IPS-18a (cell line): Measurements from ENCODE around the gene EVA1C.
"Not testable (repeated sequence)": the region's sequence is repeated elsewhere in the genome, so short reads cannot be mapped to it uniquely, and the experiment has no call there.

Experiments used
- H3K27ac ChIP-seq: one replicate; pipeline ENCODE4 v1.5.1; 2013; ENCODE audit warnings: low read length
- H3K27me3 ChIP-seq: one replicate; pipeline ENCODE4 v1.6.1; 2013; ENCODE audit warnings: mild to moderate bottlenecking, low read length; ENCODE audit not compliant: control insufficient read depth, insufficient read depth
- H3K36me3 ChIP-seq: one replicate; pipeline ENCODE4 v1.6.1; 2013; ENCODE audit warnings: low read depth, low read length; ENCODE audit not compliant: control insufficient read depth
- H3K4me1 ChIP-seq: one replicate; pipeline ENCODE4 v1.6.1; 2013; ENCODE audit warnings: low read depth, low read length; ENCODE audit not compliant: control insufficient read depth
- H3K4me3 ChIP-seq: one replicate; pipeline ENCODE4 v1.5.1; 2013; ENCODE audit warnings: low read length
- H3K9ac ChIP-seq: one replicate; pipeline ENCODE4 v1.6.1; 2013; ENCODE audit warnings: mild to moderate bottlenecking, low read length, moderate library complexity
- H3K9me3 ChIP-seq: one replicate; pipeline ENCODE4 v1.6.1; 2013; ENCODE audit warnings: low read depth, low read length; ENCODE audit not compliant: control insufficient read depth

EVA1C gene

GRCh38 chr21:32377991-32378390, 34.5 kb upstream of the EVA1C start:
- Histone ChIP-seq H3K27ac (no peak overlapping the region), H3K4me1 (no peaks in the 10 kb centered on the region), H3K4me3 (no peak overlapping the region), H3K9me3 (no peaks in the 10 kb centered on the region), H3K36me3 (peaks cover 77% of the 10 kb centered on the region), H3K9ac (no peak overlapping the region), H3K27me3 (no peaks in the 10 kb centered on the region)

- Histone ChIP-seq H3K4me1 (no peaks in the 10 kb centered on the region), H3K4me3 (no peak overlapping the region), H3K9me3 (no peaks in the 10 kb centered on the region), H3K27me3 (no peaks in the 10 kb centered on the region), H3K9ac (no peak overlapping the region), H3K36me3 (peaks cover 80% of the 10 kb centered on the region), H3K27ac (no peak overlapping the region)
Measured at GRCh38 chr21:32378956-32379355, 33.5 kb upstream of the EVA1C start.

- Histone ChIP-seq H3K4me1 (no peaks in the 10 kb centered on the region), H3K36me3 (peaks cover 80% of the 10 kb centered on the region), H3K4me3 (no peak overlapping the region), H3K27me3 (no peaks in the 10 kb centered on the region), H3K27ac (no peak overlapping the region), H3K9ac (no peak overlapping the region), H3K9me3 (no peaks in the 10 kb centered on the region)
Measured at GRCh38 chr21:32380940-32381339, 31.6 kb upstream of the EVA1C start.

- no peak overlapping the region for H3K9ac ChIP-seq
- H3K27me3 ChIP-seq: no peaks in the 10 kb centered on the region
- H3K4me1 ChIP-seq: no peaks in the 10 kb centered on the region
- H3K4me3 ChIP-seq: no peak overlapping the region
- H3K27ac ChIP-seq: no peak overlapping the region
- peaks cover 75% of the 10 kb centered on the region for H3K36me3 ChIP-seq
- no peaks in the 10 kb centered on the region for H3K9me3 ChIP-seq
Measured at GRCh38 chr21:32381571-32381970, 30.9 kb upstream of the EVA1C start.

DNA sequence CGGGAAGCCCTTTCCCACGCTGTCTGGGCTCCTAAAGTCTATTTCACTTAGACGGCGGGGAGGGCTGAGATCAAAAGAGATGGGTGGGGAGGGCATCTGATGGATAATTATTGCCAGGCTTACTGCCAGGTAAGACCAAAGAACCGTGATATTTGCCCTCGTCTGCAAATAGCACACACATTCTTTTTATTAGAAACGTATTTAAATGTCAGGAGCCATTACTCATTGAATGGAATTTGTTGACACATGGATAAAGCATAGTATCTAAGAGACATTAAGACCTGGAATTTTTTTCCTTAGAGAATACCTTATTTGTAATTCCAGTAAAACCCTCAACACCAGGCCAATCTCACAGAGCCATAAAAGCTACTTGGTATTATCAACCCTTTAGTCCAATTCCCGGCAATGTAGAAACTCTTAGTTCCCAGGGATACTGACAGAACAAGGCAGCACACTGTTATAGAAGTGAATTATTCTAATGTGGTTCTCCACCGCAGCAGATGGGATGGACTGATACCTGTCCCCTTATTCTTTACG, 30.3 kb upstream of the EVA1C start:
- Histone ChIP-seq H3K27ac (no peak overlapping the region), H3K9ac (no peak overlapping the region), H3K9me3 (no peaks in the 10 kb centered on the region), H3K27me3 (no peaks in the 10 kb centered on the region), H3K36me3 (peaks cover 70% of the 10 kb centered on the region), H3K4me1 (no peaks in the 10 kb centered on the region), H3K4me3 (no peak overlapping the region)

- Histone ChIP-seq H3K4me3 (no peak overlapping the region), H3K27ac (no peak overlapping the region), H3K9me3 (no peaks in the 10 kb centered on the region), H3K36me3 (peaks cover 57% of the 10 kb centered on the region), H3K4me1 (no peaks in the 10 kb centered on the region), H3K27me3 (no peaks in the 10 kb centered on the region), H3K9ac (no peak overlapping the region)
Measured at GRCh38 chr21:32383812-32384211, 28.7 kb upstream of the EVA1C start.

DNA sequence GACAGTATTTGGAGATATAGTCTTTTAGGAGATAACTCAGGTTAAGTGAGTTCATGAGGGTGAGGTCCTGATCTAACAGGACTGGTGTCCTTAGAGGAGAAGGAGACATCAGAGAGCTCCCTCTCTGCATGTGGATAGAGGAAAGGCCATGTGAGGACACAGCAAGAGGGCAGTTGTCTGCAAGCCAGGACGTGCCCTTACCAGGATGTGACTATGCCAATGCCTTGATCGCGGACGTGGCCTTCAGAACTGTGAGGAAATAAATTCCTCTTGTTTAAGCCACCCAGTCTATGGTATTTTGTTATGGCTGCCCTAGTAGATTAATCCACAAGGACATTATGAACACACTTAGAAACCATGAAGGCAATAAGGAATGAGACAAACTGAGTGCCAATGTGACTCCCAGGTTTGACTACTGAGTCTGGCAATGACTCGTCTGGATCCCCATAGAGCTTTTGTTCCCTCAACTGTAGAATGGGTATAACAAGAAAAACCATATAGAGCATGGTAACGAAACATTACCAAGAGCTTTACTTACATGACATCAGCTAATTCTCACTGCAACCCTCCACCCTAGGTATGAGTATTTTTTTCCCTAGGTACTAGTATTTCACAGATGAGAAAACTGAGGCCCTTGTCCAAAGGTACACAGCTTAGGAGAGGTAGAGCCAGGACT, 26.2 kb upstream of the EVA1C start:
- peaks cover 35% of the 10 kb centered on the region for H3K36me3 ChIP-seq
- no peak overlapping the region for H3K9ac ChIP-seq
- no peaks in the 10 kb centered on the region for H3K4me1 ChIP-seq
- no peak overlapping the region for H3K27ac ChIP-seq
- no peaks in the 10 kb centered on the region for H3K9me3 ChIP-seq
- no peaks in the 10 kb centered on the region for H3K27me3 ChIP-seq
- H3K4me3 ChIP-seq: no peak overlapping the region

DNA sequence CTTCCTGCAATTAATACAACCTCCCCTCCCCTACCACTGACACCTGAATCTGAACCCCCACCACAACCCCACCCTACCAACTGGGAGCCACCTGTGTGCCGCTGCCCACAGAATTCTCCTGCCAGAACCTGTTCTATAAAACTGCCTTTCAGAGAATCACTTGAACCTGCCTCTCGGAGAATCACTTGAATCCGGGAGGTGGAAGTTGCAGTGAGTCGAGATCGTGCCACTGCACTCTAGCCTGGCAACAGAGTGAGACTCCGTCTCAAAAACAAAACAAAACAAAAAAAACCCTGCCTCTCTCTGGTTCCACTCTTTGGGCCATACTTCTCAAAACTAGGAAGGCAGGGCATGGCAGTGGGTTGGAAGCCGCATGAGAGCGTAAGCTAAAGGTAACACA, 25.4 kb upstream of the EVA1C start:
- Histone ChIP-seq H3K4me3 (no peak overlapping the region), H3K4me1 (no peaks in the 10 kb centered on the region), H3K9me3 (no peaks in the 10 kb centered on the region), H3K36me3 (peaks cover 31% of the 10 kb centered on the region), H3K9ac (no peak overlapping the region), H3K27me3 (no peaks in the 10 kb centered on the region), H3K27ac (no peak overlapping the region)

GRCh38 chr21:32388306-32388705, 24.2 kb upstream of the EVA1C start:
- H3K4me1 ChIP-seq: no peaks in the 10 kb centered on the region
- H3K4me3 ChIP-seq: no peak overlapping the region
- H3K27me3 ChIP-seq: no peaks in the 10 kb centered on the region
- H3K36me3 ChIP-seq: peaks cover 20% of the 10 kb centered on the region
- no peak overlapping the region for H3K9ac ChIP-seq
- no peak overlapping the region for H3K27ac ChIP-seq
- H3K9me3 ChIP-seq: no peaks in the 10 kb centered on the region

- Histone ChIP-seq H3K9me3 (no peaks in the 10 kb centered on the region), H3K4me1 (no peaks in the 10 kb centered on the region), H3K27ac (no peak overlapping the region), H3K4me3 (no peak overlapping the region), H3K36me3 (peaks cover 8% of the 10 kb centered on the region), H3K27me3 (peaks cover 7% of the 10 kb centered on the region), H3K9ac (no peak overlapping the region)
Measured at GRCh38 chr21:32389337-32390015, 23.0 kb upstream of the EVA1C start.

DNA sequence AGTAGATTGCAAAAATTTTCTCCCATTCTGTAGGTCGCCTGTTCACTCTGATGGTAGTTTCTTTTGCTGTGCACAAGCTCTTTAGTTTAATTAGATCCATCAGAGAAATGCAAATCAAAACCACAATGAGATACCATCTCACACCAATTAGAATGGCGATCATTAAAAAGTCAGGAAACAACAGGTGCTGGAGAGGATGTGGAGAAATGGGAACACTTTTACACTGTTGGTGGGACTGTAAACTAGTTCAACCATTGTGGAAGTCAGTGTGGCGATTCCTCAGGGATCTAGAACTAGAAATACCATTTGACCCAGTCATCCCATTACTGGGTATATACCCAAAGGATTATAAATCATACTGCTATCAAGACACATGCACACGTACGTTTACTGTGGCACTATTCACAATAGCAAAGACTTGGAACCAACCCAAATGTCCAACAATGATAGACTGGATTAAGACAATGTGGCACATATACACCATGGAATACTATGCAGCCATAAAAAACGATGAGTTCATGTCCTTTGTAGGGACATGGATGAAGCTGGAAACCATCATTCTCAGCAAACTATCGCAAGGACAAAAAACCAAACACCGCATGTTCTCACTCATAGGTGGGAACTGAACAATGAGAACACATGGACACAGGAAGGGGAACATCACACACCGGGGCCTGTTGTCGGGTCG, 21.8 kb upstream of the EVA1C start:
- not testable (repeated sequence) for H3K9me3 ChIP-seq, H3K36me3 ChIP-seq, H3K4me1 ChIP-seq, H3K9ac ChIP-seq, H3K4me3 ChIP-seq, H3K27ac ChIP-seq
- peaks cover 15% of the 10 kb centered on the region for H3K27me3 ChIP-seq
